Tibial nerve (tissue), 4 donors: ENCODE results near the gene TP73.

ENCODE experiments used
- CTCF ChIP-seq, 5 experiments: fragments of 200-600 bp in 3 of 5; fragments of 450-650 bp in 2 of 5; sonication (generic) in 3 of 5; IDR thresholded peaks; one replicate each; pipeline ENCODE4 v1.5.1; 2016 to 2019; ENCODE audit warnings: antibody characterized with exemption in 5 of 5, mild to moderate bottlenecking in 3 of 5, moderate library complexity in 2 of 5
- EP300 ChIP-seq, 2 donors: sonication (generic); formaldehyde crosslinking; IDR thresholded peaks; one replicate each; pipeline ENCODE4 v1.6.1; 2017; ENCODE audit warnings: antibody characterized with exemption in 2 of 2, mild to moderate bottlenecking in 1 of 2
- POLR2A ChIP-seq, 2 donors: fragments of 450-650 bp; IDR thresholded peaks; one replicate each; pipeline ENCODE4 v1.6.1; 2017; ENCODE audit warnings: antibody characterized with exemption in 2 of 2, mild to moderate bottlenecking in 2 of 2, moderate library complexity in 2 of 2

GRCh38 chr1:3763351-3764125 is 111.2 kb downstream of the TP73 start:
- no peak for TF ChIP-seq POLR2A (IDR thresholded peaks at IDR 0.05)
- no peak for TF ChIP-seq CTCF (IDR thresholded peaks at IDR 0.05)
- no peak for TF ChIP-seq EP300 (IDR thresholded peaks at IDR 0.05)
